NCI-H2081 treated with DMSO at 0.1 percent for 48 hours (cell line): ENCODE results near the gene PLP1.
"Not testable (repeated sequence)": the region's sequence is repeated elsewhere in the genome, so short reads cannot be mapped to it uniquely, and the experiment has no call there.

Source experiments
- DNase-seq: peaks from one replicate; lab custom pipeline; 2025; lab: John Stamatoyannopoulos, UW

The PLP1 gene

GRCh38 chrX:103781062-103781402 is 4.4 kb downstream of the PLP1 start:
- DNase-seq, result no peak

GRCh38 chrX:103781706-103782105 is 5.1 kb downstream of the PLP1 start:
- no peak for DNase-seq

- no peak for DNase-seq
These were observed 6.0 kb downstream of the PLP1 start for GRCh38 chrX:103782640-103783039.

- no peak for DNase-seq
These were observed 6.6 kb downstream of the PLP1 start for GRCh38 chrX:103783196-103783595.

- DNase-seq, result no peak
These were observed 7.3 kb downstream of the PLP1 start for GRCh38 chrX:103783971-103784370.

- no peak for DNase-seq
These were observed 12.4 kb downstream of the PLP1 start for GRCh38 chrX:103789004-103789403.

GRCh38 chrX:103791228-103791627 is 14.6 kb downstream of the PLP1 start:
- no peak for DNase-seq

GRCh38 chrX:103791826-103792485 is 15.3 kb downstream of the PLP1 start:
- DNase-seq, result no peak

- no peak for DNase-seq
These were observed 16.4 kb downstream of the PLP1 start for GRCh38 chrX:103792916-103793544.

- no peak for DNase-seq
These were observed 16.9 kb downstream of the PLP1 start for GRCh38 chrX:103793545-103793940.

- no peak for DNase-seq
These were observed 17.5 kb downstream of the PLP1 start for GRCh38 chrX:103794119-103794518.

GRCh38 chrX:103797691-103798090 is 21.1 kb downstream of the PLP1 start:
- DNase-seq, result no peak

- no peak for DNase-seq
These were observed 23.7 kb downstream of the PLP1 start for GRCh38 chrX:103800318-103800717.

GRCh38 chrX:103805860-103806259 is 29.2 kb downstream of the PLP1 start:
- no peak for DNase-seq

GRCh38 chrX:103806862-103807474 is 30.3 kb downstream of the PLP1 start:
- no peak for DNase-seq

- DNase-seq, result no peak
These were observed 35.2 kb downstream of the PLP1 start for GRCh38 chrX:103811858-103812257.

- not testable (repeated sequence) for DNase-seq
These were observed 40.5 kb downstream of the PLP1 start for GRCh38 chrX:103817101-103817500.

GRCh38 chrX:103817502-103817901 is 40.9 kb downstream of the PLP1 start:
- peak; percentile 9 for DNase-seq

GRCh38 chrX:103818842-103819619 is 42.4 kb downstream of the PLP1 start:
- no peak for DNase-seq

GRCh38 chrX:103820802-103821201 is 44.2 kb downstream of the PLP1 start:
- DNase-seq, result not testable (repeated sequence)

- DNase-seq, result no peak
These were observed 47.0 kb downstream of the PLP1 start for GRCh38 chrX:103823591-103823990.

- DNase-seq, result no peak
These were observed 49.2 kb downstream of the PLP1 start for GRCh38 chrX:103825881-103826280.

GRCh38 chrX:103828529-103828928 is 51.9 kb downstream of the PLP1 start:
- no peak for DNase-seq
